Body of pancreas (tissue), 4 donors: ENCODE measurements around the gene CCDC137.

Source experiments
- POLR2A ChIP-seq, 3 donors: fragments of 450-650 bp; IDR thresholded peaks; one replicate each; pipeline ENCODE4 v1.6.1; 2016; ENCODE audit warnings: antibody characterized with exemption in 3 of 3, mild to moderate bottlenecking in 2 of 3
- TF ChIP-seq, protein P1 (sequence below), 7 experiments: fragments of 450-650 bp in 4 of 7; fragments of 200-600 bp in 3 of 7; sonication (generic) in 3 of 7; IDR thresholded peaks; one replicate each; pipeline ENCODE4 v1.5.1; 2016 to 2019; ENCODE audit warnings: antibody characterized with exemption in 7 of 7

DNA sequence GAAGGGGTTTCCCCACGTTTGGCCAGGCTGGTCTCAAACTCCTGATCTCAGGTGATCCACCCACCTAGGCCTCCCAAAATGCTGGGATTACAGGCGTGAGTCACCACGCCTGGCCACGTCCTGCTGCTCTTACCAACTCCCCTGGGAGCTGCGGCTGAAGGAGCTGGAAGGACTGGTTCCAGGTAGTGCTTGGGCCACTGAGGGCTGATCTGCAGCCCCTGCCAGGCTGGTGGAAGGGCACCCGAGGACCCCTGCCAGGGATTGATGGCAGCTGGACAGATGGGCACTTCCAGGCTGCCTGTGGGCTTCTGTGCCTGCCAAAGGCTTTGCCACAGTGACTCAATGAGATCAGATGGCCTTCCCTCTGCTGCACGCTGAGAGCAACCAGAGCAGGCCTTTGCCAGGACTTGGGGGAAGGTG is 2.5 kb upstream of the CCDC137 start:
- TF ChIP-seq, protein P1, sequence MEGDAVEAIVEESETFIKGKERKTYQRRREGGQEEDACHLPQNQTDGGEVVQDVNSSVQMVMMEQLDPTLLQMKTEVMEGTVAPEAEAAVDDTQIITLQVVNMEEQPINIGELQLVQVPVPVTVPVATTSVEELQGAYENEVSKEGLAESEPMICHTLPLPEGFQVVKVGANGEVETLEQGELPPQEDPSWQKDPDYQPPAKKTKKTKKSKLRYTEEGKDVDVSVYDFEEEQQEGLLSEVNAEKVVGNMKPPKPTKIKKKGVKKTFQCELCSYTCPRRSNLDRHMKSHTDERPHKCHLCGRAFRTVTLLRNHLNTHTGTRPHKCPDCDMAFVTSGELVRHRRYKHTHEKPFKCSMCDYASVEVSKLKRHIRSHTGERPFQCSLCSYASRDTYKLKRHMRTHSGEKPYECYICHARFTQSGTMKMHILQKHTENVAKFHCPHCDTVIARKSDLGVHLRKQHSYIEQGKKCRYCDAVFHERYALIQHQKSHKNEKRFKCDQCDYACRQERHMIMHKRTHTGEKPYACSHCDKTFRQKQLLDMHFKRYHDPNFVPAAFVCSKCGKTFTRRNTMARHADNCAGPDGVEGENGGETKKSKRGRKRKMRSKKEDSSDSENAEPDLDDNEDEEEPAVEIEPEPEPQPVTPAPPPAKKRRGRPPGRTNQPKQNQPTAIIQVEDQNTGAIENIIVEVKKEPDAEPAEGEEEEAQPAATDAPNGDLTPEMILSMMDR (IDR thresholded peaks at IDR 0.05) = no peak
- no peak for TF ChIP-seq POLR2A (IDR thresholded peaks at IDR 0.05)
